H1 (cell line): ENCODE results near the gene CENPF. TPM values are rescaled to one million over a fixed set of nuclear protein-coding genes. Genes with fewer than 3 reads are reported as not detected.

Experiments used
- polyA plus RNA-seq, 7 experiments: library from polyadenylated mRNA; depleted of rRNA in 3 of 7; stranded (reverse) in 5 of 7; unstranded in 2 of 7; fragments of >200 nt in 5 of 7; fragments of 200-250 nt in 2 of 7; gene quantifications; 1 replicate in 5 of 7; 2 replicates in 1 of 7; 4 replicates in 1 of 7; pipeline versions ENCODE4 v1.2.1 to v1.2.3, GENCODE V29; 2011 to 2013; ENCODE audit warnings: missing spikeins in 2 of 7, mixed read lengths in 2 of 7
- total RNA-seq: library from RNA; stranded (reverse); fragmentation: NEBNext Ultra II Directional; extraction: Animal tissue kit (Norgen Biotek cat#: 25700); gene quantifications from 2 replicates; pipeline ENCODE4 v1.2.1, GENCODE V29; 2021
- TF ChIP-seq, protein P1 (sequence below): IDR thresholded peaks from 2 replicates; pipeline ENCODE4 v1.6.1; 2012; ENCODE audit warnings: low read length, inconsistent platforms

Gene CENPF
- total and polyA plus RNA-seq, 2 of the 8 experiments (the other 6 are each of a cell fraction or from before 2014, with no cell fraction given), result 13.7 to 170 TPM

DNA sequence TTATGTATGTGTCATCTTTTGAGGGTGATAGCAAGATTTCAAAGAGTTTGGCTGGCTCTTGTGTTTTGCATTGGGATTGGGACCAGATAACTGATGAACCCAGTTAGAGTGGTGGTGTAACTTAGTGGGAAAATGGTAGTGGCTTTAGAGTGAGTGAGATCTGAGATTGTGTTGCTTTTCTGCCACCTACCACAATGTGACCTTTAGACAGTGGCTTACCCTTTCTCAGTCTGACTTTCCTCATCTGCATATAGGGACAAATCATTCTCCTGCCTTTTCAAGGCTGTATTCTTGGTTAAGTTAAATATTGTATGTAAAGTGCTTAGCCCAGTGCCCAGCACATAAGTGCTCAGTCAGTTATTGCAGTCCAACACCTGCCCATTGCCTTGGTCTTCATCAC, 31.3 kb downstream of the CENPF start (continued):
- TF ChIP-seq, protein P1, sequence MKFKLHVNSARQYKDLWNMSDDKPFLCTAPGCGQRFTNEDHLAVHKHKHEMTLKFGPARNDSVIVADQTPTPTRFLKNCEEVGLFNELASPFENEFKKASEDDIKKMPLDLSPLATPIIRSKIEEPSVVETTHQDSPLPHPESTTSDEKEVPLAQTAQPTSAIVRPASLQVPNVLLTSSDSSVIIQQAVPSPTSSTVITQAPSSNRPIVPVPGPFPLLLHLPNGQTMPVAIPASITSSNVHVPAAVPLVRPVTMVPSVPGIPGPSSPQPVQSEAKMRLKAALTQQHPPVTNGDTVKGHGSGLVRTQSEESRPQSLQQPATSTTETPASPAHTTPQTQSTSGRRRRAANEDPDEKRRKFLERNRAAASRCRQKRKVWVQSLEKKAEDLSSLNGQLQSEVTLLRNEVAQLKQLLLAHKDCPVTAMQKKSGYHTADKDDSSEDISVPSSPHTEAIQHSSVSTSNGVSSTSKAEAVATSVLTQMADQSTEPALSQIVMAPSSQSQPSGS, result no peak
